ENCODE results near the gene CXorf58.

DNA sequence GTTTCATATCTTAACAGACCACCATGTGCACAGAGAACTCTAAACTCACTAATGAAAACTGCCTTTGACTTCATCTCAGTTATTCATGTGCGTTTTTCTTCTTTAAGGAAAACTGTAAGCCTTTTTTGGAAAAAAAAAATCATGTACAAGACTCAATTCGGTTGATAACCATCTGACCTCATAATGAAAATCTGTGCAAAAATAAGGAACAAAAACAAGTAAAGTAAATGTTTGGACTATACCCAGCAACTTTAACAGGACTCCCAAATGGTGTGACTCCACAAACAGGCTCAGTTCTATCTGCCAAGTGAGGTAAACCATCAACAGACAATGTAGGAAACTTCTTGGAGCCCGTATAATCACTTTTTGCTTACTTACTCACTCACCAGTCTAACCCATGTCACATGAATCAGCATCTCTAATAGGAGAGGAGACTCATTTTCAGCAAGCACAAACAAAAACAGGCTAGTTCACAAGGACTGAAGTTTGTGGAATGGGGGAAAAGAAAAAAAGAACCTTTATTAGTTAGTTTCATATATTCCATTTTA, 9.3 kb upstream of the CXorf58 start:
- TF ChIP-seq CTCF (IDR thresholded peaks at IDR 0.05) (no peak), EZH2 (IDR thresholded peaks at IDR 0.05; ENCODE audit: borderline replicate concordance, insufficient read depth, low read depth, low read length, poor library complexity, severe bottlenecking) (no peak)
